Esophagus squamous epithelium (tissue), 4 donors: ENCODE results near the gene KMT5C.
A peak's percentile ranks its signal among the peaks of the same experiment; 100 is the strongest.

Experiments used
- POLR2A ChIP-seq, 4 donors: fragments of 450-650 bp; IDR thresholded peaks; one replicate each; pipeline ENCODE4 v1.6.1; 2017; ENCODE audit warnings: antibody characterized with exemption in 4 of 4, mild to moderate bottlenecking in 4 of 4, moderate library complexity in 3 of 4
- TF ChIP-seq, protein P1 (sequence below), 6 experiments: fragments of 450-650 bp in 4 of 6; fragments of 200-600 bp in 2 of 6; sonication (generic) in 2 of 6; IDR thresholded peaks; one replicate each; pipeline ENCODE4 v1.5.1; 2016 to 2019; ENCODE audit warnings: antibody characterized with exemption in 6 of 6, mild to moderate bottlenecking in 4 of 6, moderate library complexity in 4 of 6

DNA sequence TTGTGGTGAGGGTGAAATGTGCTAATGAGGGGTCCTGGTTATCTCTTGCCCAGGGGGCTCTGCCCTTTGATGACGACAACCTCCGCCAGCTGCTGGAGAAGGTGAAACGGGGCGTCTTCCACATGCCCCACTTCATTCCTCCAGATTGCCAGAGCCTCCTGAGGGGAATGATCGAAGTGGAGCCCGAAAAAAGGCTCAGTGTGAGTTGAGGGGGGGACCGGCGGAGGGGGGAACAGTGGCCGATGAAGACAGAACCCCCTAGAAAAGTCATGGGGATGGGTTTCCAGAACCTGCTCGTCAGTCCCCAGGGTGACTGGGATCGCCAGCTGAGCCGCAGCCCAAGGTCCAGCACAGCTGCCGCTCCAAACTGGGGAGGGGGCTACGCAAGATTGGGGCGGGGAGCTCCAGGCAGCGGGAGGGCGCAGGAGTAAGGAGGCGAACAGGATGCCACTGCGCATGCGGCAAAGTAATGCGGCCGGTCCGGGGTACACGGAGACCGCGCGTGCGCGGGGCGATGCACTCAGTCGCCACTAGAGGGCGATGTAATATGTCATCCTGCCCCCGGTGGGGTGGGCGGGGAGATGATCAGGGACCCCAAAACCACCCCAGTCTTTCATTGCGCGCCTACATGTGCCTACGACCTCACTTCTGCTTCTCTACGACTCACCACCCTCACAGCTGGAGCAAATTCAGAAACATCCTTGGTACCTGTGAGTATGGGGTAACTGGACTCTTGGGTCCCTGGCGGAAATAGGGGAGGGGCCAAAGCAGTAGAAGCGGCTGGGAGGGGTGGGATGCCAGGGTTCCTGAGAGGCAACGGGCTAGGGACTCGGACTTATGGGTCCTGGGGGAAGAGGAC is 38.0 kb upstream of the KMT5C start:
- no peak for TF ChIP-seq POLR2A (IDR thresholded peaks at IDR 0.05)
- TF ChIP-seq, protein P1, sequence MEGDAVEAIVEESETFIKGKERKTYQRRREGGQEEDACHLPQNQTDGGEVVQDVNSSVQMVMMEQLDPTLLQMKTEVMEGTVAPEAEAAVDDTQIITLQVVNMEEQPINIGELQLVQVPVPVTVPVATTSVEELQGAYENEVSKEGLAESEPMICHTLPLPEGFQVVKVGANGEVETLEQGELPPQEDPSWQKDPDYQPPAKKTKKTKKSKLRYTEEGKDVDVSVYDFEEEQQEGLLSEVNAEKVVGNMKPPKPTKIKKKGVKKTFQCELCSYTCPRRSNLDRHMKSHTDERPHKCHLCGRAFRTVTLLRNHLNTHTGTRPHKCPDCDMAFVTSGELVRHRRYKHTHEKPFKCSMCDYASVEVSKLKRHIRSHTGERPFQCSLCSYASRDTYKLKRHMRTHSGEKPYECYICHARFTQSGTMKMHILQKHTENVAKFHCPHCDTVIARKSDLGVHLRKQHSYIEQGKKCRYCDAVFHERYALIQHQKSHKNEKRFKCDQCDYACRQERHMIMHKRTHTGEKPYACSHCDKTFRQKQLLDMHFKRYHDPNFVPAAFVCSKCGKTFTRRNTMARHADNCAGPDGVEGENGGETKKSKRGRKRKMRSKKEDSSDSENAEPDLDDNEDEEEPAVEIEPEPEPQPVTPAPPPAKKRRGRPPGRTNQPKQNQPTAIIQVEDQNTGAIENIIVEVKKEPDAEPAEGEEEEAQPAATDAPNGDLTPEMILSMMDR (IDR thresholded peaks at IDR 0.05), result peak; percentile 95 to 100 (median 98)
